RPMI7951 (cell line): ENCODE data around the gene GNG2. TPM values are rescaled to one million over a fixed set of nuclear protein-coding genes. Genes with fewer than 3 reads are reported as not detected.

Source experiments
- DNase-seq: peaks from one replicate; pipeline ENCODE4 v3.0.0-alpha.2; 2012; ENCODE audit warnings: low read depth
- total RNA-seq: library from RNA; depleted of rRNA; stranded (reverse); fragments of >200 nt; shearing (Covaris generic); gene quantifications from 2 replicates; pipeline ENCODE4 v1.2.3, GENCODE V29; 2014; rRNA removed

GNG2 gene
- total RNA-seq: 81.7 and 98.8 TPM in 2 replicates

DNA sequence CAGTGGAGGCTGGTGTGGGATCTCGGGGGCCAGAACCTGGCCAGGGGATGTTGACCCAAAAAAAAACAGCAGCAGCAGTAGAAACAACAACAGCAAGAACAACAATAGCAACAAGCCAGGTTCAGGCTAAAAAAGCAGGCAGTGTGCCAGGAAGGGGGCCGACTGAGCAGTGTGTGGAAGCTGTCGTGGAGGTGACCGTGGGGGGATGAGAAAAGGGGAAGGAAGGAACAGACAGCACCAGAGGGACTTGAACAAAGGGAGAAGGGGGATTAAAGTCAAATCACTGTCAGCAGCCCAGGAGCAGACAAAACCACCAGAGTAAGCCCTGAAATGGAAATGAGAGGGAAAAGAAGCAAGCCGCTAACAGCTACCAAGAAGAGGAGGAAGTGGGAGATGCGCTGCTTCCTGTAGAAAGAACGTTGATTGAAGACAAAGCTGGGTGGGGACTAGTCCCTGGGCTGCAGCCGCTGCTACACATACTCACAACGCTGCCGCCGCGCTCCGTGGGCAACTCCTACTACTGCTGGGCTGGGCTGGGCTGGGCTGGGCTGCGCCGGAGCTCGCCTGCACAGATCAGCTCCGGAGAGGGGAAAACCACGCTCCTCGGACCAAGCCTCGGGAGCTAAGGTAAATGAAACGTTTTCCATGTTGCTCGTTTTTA is at the start of gene GNG2:
TSS of gene GNG2 (plus strand) at position 449 of the 661 bp plus-strand sequence. CDS start 90,067 bp downstream, outside the sequence.
- DNase-seq: peak; percentile 88

DNA sequence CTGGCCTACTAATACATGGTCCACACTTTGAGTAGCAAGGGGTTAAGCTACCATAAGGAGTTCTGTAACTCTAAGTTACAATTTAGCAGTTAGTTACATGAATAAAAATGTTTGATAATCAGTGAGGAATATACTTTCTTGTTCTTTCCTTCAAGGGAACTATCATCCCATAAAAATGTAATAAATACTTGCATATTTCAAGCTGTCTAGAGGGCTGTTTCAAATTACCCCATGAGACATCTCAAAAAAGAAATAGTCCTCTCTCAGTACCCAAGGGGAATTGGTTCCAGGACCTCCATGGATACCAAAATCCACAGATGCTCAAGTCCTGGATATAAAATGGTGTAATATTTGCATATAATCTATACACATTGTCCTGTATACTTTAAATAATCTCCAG is 48.7 kb upstream of the GNG2 start:
- no peak for DNase-seq

GRCh38 chr14:51816031-51816430 is 44.4 kb upstream of the GNG2 start:
- DNase-seq: peak; percentile 28

DNA sequence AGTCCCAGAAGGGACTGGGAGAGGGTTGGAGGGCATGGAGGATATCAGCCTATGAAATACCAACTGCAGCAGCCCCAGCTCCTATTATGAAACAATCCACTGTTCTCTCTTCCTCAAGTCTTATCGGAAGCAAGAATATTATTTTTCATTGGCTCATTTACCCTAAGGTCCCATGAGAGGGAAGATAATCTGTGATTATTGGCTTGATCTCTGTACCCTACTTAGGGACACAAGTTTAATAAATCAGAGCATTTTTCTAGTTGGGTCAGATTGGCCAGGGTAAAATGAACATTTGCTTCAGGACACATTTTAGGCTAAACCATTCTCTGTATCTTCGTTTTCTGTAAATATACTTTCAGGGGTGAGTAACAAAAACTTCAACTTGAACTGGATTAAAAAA is 43.1 kb upstream of the GNG2 start:
- no peak for DNase-seq

GRCh38 chr14:51818748-51819380 is 41.5 kb upstream of the GNG2 start:
- no peak for DNase-seq

DNA sequence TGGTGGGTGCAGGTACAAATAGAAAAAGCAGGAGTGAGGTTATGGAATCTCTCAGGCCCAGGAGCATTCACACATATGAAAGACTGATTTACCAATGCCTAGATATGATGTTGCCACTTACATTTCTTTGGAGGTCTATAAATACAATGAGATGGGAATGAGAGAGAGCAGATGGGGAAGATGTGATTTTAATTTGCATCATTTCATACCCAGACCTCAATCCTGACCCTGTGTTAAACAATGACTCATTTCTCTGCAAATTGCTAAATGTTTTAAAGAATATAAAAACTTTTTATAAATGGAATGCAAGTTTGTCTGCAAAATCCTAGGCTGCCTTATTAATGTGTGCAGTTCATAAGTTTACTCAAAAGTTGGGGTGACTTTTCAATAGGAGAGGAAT is 38.6 kb upstream of the GNG2 start:
- DNase-seq: no peak

DNA sequence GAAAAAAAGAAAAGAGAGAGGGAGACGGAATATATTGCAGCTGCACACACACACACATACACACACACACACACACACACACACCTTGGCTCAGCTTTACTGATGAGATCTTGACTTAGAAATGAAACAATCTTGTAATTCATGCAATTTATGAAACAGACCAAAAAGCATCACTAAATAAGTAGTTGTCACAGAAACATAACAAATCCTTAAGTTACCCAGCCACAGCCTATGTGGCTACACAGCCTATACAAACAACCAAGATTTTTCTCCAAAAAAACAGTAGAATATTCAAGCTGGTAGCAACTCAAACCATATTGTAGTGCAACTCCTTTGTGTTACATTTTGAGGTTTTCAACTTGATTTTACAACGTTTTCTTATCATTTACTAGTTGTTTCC is 37.9 kb upstream of the GNG2 start:
- DNase-seq: no peak

- peak; percentile 53 for DNase-seq
Measured at GRCh38 chr14:51823706-51824105, 36.7 kb upstream of the GNG2 start.

- DNase-seq: no peak
Measured at GRCh38 chr14:51824191-51824590, 36.2 kb upstream of the GNG2 start.

- no peak for DNase-seq
Measured at GRCh38 chr14:51825926-51826325, 34.5 kb upstream of the GNG2 start.

GRCh38 chr14:51828017-51828797 is 32.2 kb upstream of the GNG2 start:
- peak; percentile 98 for DNase-seq

- DNase-seq: no peak
Measured at GRCh38 chr14:51834240-51834639, 26.2 kb upstream of the GNG2 start.

- DNase-seq: no peak
Measured at GRCh38 chr14:51836417-51836816, 24.0 kb upstream of the GNG2 start.

DNA sequence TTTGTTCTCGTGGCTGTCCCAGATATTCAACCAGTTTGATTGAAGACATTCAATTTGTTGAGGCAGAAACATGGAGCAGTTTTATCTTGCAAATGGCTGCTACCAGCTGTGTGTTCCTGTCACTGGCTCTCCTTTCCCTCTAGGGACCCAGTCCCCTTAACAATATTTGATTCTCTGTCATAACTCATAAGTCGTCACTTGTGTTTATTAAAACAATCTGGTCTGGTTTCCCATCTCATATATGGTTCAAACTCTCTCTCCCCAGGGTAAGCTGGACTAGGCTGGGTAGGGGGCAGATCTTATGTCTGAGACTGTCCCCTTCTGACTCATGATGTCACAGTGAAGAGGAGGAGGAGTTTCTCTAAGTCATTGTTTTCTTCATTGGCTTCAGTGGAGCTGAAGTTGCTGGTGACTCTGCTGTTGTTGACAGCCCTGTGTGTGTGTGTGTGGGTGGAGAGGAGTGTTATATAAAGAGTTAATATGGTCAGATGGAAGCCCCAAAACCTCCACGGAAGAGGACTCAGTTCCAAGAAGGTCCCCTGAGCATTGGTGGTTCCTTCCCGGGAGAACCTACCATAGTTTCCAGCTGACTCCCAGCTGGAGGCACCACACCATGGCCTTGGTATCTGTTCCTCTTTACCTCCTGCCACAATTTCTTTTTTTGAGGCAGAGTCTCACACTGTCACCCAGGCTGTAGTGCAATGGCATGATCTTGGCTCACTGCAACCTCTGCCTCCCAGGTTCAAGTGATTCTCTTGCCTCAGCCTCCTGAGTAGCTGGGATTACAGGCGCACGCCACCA is 16.1 kb upstream of the GNG2 start:
- no peak for DNase-seq

DNA sequence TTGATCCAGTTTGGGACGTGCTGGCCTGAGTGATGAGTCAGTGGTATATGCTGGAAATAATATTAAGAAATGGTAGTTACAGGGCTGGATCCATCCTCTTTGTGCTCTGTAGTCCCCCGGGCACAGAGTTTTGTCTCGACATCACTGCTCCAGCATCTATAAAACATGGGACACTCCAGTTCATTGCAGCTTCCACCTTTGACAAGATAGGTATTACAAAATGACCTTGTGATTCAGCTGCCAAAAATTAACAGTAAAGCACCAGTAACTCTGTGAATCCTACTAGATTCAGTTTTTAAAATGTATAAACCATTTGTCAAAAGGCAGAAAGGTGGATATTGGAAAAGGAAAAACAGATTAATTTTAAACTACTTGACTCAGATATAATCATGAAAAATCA is 14.6 kb upstream of the GNG2 start:
- no peak for DNase-seq

- peak; percentile 35 for DNase-seq
Measured at GRCh38 chr14:51846631-51847488, 13.6 kb upstream of the GNG2 start.

DNA sequence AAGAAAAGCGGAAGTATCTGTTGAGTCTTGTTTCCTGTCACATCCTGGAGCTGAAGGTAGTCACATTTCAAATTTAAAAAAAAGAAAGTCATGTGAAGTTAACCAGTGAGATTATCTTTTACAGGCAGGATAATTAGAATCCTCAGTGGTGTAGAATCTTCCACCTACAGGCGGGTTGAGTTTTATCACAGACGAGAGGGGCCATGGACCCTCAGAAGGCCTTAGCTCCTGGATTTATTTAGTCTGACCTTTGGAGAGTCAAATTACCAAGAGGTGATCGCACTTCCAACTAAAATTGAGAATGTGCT is 13.0 kb upstream of the GNG2 start:
- DNase-seq: no peak

- no peak for DNase-seq
Measured at GRCh38 chr14:51848120-51848519, 12.3 kb upstream of the GNG2 start.

GRCh38 chr14:51849097-51849496 is 11.3 kb upstream of the GNG2 start:
- DNase-seq: peak; percentile 52

DNA sequence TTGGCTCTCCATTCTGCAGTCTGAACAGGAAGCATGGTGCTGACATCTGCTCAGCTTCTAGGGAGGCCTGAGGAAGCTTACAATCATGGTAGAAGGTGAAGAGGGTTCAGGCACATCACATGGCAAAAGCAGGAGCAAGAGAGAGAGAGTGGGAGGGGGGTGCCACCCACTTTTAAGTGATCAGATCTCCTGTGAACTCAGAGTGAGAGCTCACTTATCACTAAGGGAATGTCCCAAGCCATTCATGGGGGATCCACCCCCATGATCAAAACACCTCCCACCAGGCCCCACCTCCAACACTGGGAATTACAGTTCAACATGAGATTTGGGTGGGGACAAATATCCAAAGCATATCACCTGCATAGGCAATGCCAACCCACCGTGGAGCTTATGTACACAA is 9.8 kb upstream of the GNG2 start:
- DNase-seq: no peak

DNA sequence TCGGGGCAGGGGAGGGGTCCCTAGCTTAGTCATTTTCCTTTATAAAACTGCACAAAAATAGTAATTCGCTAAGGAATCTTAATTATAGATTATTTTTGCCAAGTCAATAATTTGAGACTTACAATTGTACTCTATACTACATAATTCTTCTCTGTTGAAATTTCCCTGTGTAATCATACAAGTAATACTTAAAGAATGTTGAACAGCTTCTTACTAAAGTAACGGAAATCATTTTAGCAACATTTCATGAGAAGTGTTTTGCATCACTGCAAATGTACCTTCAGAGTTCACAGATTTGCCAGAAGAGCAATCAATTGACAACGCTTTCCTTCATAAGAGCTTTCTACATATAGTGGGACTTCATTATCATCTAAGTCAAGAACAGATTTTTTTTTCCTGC is 7.9 kb upstream of the GNG2 start:
- no peak for DNase-seq
